ENCODE measurements around the gene EIF4G3. TPM values are rescaled to one million over a fixed set of nuclear protein-coding genes. Genes with fewer than 3 reads are reported as not detected.

EIF4G3 gene
- total and polyA plus RNA-seq, 9 of the 15 experiments (the other 6 are each of a cell fraction or from before 2014, with no cell fraction given), result 6.7 to 40.5 (median 32.1) TPM

- no peak for TF ChIP-seq ARID4B (CRISPR knock-in tag; IDR thresholded peaks at IDR 0.05)
- TF ChIP-seq KDM2B (CRISPR knock-in tag; IDR thresholded peaks at IDR 0.05), result no peak
- TF ChIP-seq MCM7 (IDR thresholded peaks at IDR 0.05), result no peak
- 0 out of 2 replicates have a peak, but pooled peaks have one; percentile 5 for TF ChIP-seq ARID1B (IDR thresholded peaks at IDR 0.05)
- no peak for TF ChIP-seq STAT5A (IDR thresholded peaks at IDR 0.05; ENCODE audit: borderline replicate concordance, low read length)
- no peak for TF ChIP-seq ESRRB (CRISPR knock-in tag; IDR thresholded peaks at IDR 0.05; ENCODE audit: borderline replicate concordance)
- no peak for TF ChIP-seq SNIP1 (IDR thresholded peaks at IDR 0.05; ENCODE audit: low read depth)
- TF ChIP-seq MYBL2 (IDR thresholded peaks at IDR 0.05; ENCODE audit: low read depth), result no peak
- TF ChIP-seq MYBL2 (CRISPR knock-in tag; IDR thresholded peaks at IDR 0.05; ENCODE audit: borderline replicate concordance), result no peak
- no peak for TF ChIP-seq ZKSCAN8 (CRISPR knock-in tag; IDR thresholded peaks at IDR 0.05)
- TF ChIP-seq LARP7 (IDR thresholded peaks at IDR 0.05), result no peak
- no peak for TF ChIP-seq ZNF584 (CRISPR knock-in tag; IDR thresholded peaks at IDR 0.05; ENCODE audit: low read depth)
- 0 out of 4 replicates have a peak, but pooled peaks of 1 of the 2 experiments have one; percentile 3 for TF ChIP-seq RAD21 (CRISPR knock-in tag; conservative IDR thresholded peaks at IDR 0.05 in 1 of 2, IDR thresholded peaks at IDR 0.05 in 1 of 2)
Observed at GRCh38 chr1:21175324-21175669, 1.4 kb downstream of the EIF4G3 start (continued).

Data from K562 (cell line).